NB4 (cell line): ENCODE results near the gene GP1BB.

Experiments used
- CTCF ChIP-seq: IDR thresholded peaks from one replicate; pipeline ENCODE4 v1.5.1; 2012; ENCODE audit warnings: low read depth, low read length
- POLR2A ChIP-seq: IDR thresholded peaks from 2 replicates; pipeline ENCODE4 v1.6.1; 2011; ENCODE audit warnings: mild to moderate bottlenecking; ENCODE audit not compliant: insufficient read length; ENCODE audit errors: extremely low read depth
- TF ChIP-seq, protein P1 (sequence below): IDR thresholded peaks from 2 replicates; pipeline ENCODE4 v1.6.1; 2011; ENCODE audit warnings: low read depth, low read length

GRCh38 chr22:19749876-19750275, 26.5 kb downstream of the GP1BB start:
- TF ChIP-seq CTCF (no peak), POLR2A (no peak)
- TF ChIP-seq, protein P1, sequence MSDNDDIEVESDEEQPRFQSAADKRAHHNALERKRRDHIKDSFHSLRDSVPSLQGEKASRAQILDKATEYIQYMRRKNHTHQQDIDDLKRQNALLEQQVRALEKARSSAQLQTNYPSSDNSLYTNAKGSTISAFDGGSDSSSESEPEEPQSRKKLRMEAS = no peak
